Testis (tissue), 3 donors: ENCODE data around the gene RBM33. TPM values are rescaled to one million over a fixed set of nuclear protein-coding genes. Genes with fewer than 3 reads are reported as not detected.
A peak's percentile ranks its signal among the peaks of the same experiment; 100 is the strongest.

ENCODE experiments used
- DNase-seq: peaks from one replicate; pipeline ENCODE4 v3.0.0-alpha.2; 2019
- H3K27ac ChIP-seq, 2 donors: fragments of 200-600 bp; sonication (generic); one replicate each; pipeline ENCODE4 v1.5.1; 2019
- H3K27me3 ChIP-seq: fragments of 200-600 bp; sonication (generic); one replicate; pipeline ENCODE4 v1.5.1; 2019
- H3K36me3 ChIP-seq: fragments of 200-600 bp; sonication (generic); one replicate; pipeline ENCODE4 v1.5.1; 2017; ENCODE audit warnings: low read depth; ENCODE audit errors: missing control alignments
- H3K4me1 ChIP-seq: fragments of 200-600 bp; sonication (generic); one replicate; pipeline ENCODE4 v1.5.1; 2019
- H3K4me3 ChIP-seq, 2 donors: fragments of 200-600 bp; sonication (generic); one replicate each; pipeline ENCODE4 v1.5.1; 2017 to 2019
- H3K9me3 ChIP-seq: fragments of 200-600 bp; sonication (generic); one replicate; pipeline ENCODE4 v1.5.1; 2017
- POLR2A ChIP-seq: fragments of 450-650 bp; IDR thresholded peaks from one replicate; pipeline ENCODE4 v1.6.1; 2017; ENCODE audit warnings: antibody characterized with exemption, mild to moderate bottlenecking, moderate library complexity
- whole genome bisulfite sequencing, 2 donors: methylation state at CpG; one replicate each; pipeline ENCODE4 v1.1.5; 2018; 5-methylcytosine and 5-hydroxymethylcytosine counted together
- intact Hi-C: fragments of 100-400 bp; cut with DNase I; formaldehyde crosslinking; loops from one replicate; pipeline ENCODE4 v1.15.1; 2023; ENCODE audit warnings: low total_unique reads
- polyA plus RNA-seq: library from polyadenylated mRNA; stranded (reverse); fragments of 350-450 nt; fragmentation: Illumina TruSeq; extraction: RNeasy Lipid Tissue Mini Kit (QIAGEN cat#74804); gene quantifications from one replicate; pipeline ENCODE4 v1.2.3, GENCODE V29; 2014; ENCODE audit warnings: low read depth, low replicate concordance; ENCODE audit not compliant: insufficient read depth
- total RNA-seq, 2 donors: library from RNA; depleted of rRNA; stranded (reverse); fragments of >200 nt; gene quantifications; one replicate each; pipeline ENCODE4 v1.2.3, GENCODE V29; 2016
- TF ChIP-seq, protein P1 (sequence below), 3 experiments: fragments of 450-650 bp in 2 of 3; fragments of 200-600 bp in 1 of 3; sonication (generic) in 1 of 3; IDR thresholded peaks; one replicate each; pipeline ENCODE4 v1.5.1; 2016 to 2019; ENCODE audit warnings: antibody characterized with exemption in 3 of 3, mild to moderate bottlenecking in 2 of 3, moderate library complexity in 1 of 3

The RBM33 gene
- total and polyA plus RNA-seq, 3 donors from 2014 or later = 27.3 to 104 (median 93.4) TPM

DNA sequence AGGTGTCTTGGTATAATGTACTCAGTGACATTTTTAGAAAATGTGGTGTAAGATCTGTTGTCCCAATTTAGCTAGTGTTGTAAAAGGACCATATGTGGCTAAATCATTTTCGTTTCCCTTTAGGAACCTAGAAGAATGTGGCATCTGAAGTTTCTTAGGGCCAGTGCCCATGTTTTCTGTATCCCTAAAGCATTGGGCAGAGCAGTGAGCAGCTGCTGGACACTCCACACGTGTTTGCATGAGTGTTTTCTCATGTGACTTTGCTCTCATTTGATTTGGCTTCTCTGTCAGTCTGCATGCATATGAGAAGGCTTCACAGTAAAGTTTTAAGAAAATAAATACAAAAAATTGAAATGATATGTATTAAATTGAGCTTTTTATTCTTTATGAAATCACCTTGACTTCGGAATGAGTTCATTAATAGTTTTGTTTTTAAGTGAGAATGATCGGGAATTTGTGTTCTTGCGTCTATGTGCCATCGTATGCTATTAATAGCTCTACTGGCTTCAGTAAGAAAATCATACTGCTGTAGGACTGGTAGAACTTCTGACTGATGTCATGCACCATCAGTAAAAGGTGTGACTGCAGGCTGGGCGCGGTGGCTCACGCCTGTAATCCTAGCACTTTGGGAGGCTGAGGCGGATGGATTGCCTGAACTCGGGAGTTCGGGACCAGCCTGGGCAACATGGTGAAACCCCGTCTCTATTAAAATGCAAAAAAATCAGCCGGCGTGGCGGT, 61.3 kb downstream of the RBM33 start:
- no peak for DNase-seq
- no peaks in the 10 kb centered on the region for H3K36me3 ChIP-seq

DNA sequence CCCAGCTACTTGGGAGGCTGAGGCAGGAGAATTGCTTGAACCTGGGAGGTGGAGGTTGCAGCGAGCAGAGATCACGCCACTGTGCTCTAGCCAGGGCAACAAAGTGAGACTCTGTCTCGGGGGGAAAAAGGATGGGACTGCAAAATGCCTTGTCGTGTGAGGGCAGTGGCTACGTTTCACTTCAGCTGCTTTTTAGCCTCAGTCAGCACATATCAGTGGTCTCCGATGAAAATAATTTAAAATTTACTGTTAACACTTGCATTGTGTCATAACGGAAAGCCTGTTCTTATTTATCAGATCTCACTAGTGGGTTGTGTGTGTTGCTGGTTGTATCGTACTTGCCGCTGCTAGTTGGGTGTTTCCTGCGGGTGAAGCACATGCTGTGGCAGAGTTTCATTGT, 61.9 kb downstream of the RBM33 start:
- H3K9me3 ChIP-seq = no peaks in the 10 kb centered on the region
- no peak overlapping the region for H3K4me3 ChIP-seq
- no peaks in the 10 kb centered on the region for H3K36me3 ChIP-seq
- H3K27ac ChIP-seq = no peak overlapping the region
- H3K27me3 ChIP-seq = no peaks in the 10 kb centered on the region
- no peak for TF ChIP-seq POLR2A
- TF ChIP-seq, protein P1, sequence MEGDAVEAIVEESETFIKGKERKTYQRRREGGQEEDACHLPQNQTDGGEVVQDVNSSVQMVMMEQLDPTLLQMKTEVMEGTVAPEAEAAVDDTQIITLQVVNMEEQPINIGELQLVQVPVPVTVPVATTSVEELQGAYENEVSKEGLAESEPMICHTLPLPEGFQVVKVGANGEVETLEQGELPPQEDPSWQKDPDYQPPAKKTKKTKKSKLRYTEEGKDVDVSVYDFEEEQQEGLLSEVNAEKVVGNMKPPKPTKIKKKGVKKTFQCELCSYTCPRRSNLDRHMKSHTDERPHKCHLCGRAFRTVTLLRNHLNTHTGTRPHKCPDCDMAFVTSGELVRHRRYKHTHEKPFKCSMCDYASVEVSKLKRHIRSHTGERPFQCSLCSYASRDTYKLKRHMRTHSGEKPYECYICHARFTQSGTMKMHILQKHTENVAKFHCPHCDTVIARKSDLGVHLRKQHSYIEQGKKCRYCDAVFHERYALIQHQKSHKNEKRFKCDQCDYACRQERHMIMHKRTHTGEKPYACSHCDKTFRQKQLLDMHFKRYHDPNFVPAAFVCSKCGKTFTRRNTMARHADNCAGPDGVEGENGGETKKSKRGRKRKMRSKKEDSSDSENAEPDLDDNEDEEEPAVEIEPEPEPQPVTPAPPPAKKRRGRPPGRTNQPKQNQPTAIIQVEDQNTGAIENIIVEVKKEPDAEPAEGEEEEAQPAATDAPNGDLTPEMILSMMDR (IDR thresholded peaks at IDR 0.05) = no peak
- peaks cover 6% of the 10 kb centered on the region for H3K4me1 ChIP-seq
- intact Hi-C loops = no loop called here
- DNase-seq = no peak
- 91 to 93% methylated on average over 10 of the region's 10 CpGs for whole genome bisulfite sequencing, 2 donors

More for the DNA sequence above, 61.3 kb downstream of the RBM33 start:
- TF ChIP-seq POLR2A = no peak
- TF ChIP-seq, protein P1 (IDR thresholded peaks at IDR 0.05) = no peak
- H3K27me3 ChIP-seq = no peaks in the 10 kb centered on the region
- no peak overlapping the region for H3K4me3 ChIP-seq
- H3K27ac ChIP-seq = no peak overlapping the region
- no peaks in the 10 kb centered on the region for H3K9me3 ChIP-seq
- intact Hi-C loops = no loop called here
- peaks cover 6% of the 10 kb centered on the region for H3K4me1 ChIP-seq
- 92 to 94% methylated on average over 16 of the region's 16 CpGs for WGBS, 2 donors

DNA sequence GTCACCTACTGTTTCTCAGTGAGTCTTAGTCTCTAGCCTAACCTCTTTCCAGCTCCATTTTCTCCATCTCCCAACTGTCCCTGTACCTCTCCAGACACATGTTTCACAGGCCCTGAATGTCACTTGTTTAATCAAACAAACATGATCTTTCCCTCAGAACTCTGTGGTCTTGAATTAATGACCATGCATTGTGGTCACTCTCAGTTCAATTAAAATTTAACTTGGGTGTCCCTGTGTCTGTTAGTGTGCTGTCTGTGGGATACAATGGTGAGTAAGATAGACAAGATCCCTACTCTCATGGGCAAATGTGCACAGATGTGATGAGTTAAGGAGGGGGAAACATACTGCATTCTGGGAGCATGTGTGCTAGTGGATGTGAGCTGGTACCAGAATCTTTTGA, 65.0 kb downstream of the RBM33 start:
- peaks cover 12% of the 10 kb centered on the region for H3K4me1 ChIP-seq
- peak overlapping the region in 1 of 2 donors; percentile 7 for H3K27ac ChIP-seq
- no peaks in the 10 kb centered on the region for H3K27me3 ChIP-seq
- no peaks in the 10 kb centered on the region for H3K9me3 ChIP-seq
- TF ChIP-seq, protein P1 (IDR thresholded peaks at IDR 0.05) = no peak
- no peak for TF ChIP-seq POLR2A
- intact Hi-C loops = no loop called here
- no peak overlapping the region for H3K4me3 ChIP-seq
- DNase-seq = no peak
- no peaks in the 10 kb centered on the region for H3K36me3 ChIP-seq

DNA sequence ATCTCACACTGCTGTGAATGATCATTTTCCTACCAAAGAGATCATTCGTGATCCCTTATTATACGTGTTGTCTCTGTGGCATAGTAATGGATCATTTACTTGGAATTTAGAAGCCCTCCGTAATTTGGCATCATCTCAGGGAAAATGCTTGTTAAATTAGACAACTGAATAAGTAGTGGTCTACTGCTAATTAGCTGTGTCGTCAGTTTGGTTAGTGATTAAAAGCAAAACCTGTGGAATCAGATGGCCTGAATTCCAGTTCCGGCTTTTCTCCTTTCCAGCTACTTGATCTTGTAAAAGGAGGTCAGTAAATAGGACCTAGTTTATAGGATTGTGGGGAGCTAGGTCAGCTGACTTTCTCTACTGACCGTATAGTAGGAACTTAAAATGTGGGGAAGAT, 65.6 kb downstream of the RBM33 start:
- H3K4me1 ChIP-seq = peaks cover 12% of the 10 kb centered on the region
- no peaks in the 10 kb centered on the region for H3K9me3 ChIP-seq
- WGBS, 2 donors = 78 to 80% methylated on average over 6 of the region's 6 CpGs
- intact Hi-C loops = no loop called here
- no peak for DNase-seq
- TF ChIP-seq, protein P1 (IDR thresholded peaks at IDR 0.05) = no peak
- no peak for TF ChIP-seq POLR2A
- peak overlapping the region in 1 of 2 donors; percentile 7 for H3K27ac ChIP-seq
- H3K36me3 ChIP-seq = no peaks in the 10 kb centered on the region
- no peaks in the 10 kb centered on the region for H3K27me3 ChIP-seq
- no peak overlapping the region for H3K4me3 ChIP-seq

DNA sequence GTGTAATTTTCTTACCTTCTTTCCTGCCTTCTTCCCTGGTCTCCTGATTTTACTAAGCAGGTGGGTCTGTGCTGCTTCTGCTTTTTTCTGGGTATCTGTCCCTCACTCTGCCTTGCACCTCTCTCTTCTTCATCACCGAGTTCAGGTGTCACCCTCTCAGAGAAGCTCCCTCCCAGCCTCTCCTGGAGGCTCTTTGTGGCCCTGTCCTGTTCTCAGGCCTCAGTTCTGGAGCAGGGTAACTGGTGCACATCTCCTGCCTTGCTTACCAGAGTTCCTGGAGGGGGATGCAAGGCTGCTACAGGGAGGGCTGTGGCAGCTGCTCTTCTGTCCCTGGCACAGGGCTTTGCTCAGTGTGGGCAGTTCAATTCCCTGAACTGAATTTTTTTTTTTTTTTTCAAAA, 66.1 kb downstream of the RBM33 start:
- H3K36me3 ChIP-seq = no peaks in the 10 kb centered on the region
- H3K9me3 ChIP-seq = no peaks in the 10 kb centered on the region
- intact Hi-C loops = no loop called here
- 52 to 64% methylated on average over 1 of the region's 1 CpG for WGBS, 2 donors
- DNase-seq = peak; percentile 60
- peak overlapping the region; percentile 7 to 56 for H3K27ac ChIP-seq
- no peak overlapping the region for H3K4me3 ChIP-seq
- no peaks in the 10 kb centered on the region for H3K27me3 ChIP-seq
- TF ChIP-seq, protein P1 (IDR thresholded peaks at IDR 0.05) = no peak
- TF ChIP-seq POLR2A = no peak
- peaks cover 12% of the 10 kb centered on the region for H3K4me1 ChIP-seq
